Osteocyte (in vitro differentiated cells): ENCODE measurements around the gene PLCG2. TPM values are rescaled to one million over a fixed set of nuclear protein-coding genes. Genes with fewer than 3 reads are reported as not detected.
"Not testable (repeated sequence)": the region's sequence is repeated elsewhere in the genome, so short reads cannot be mapped to it uniquely, and the experiment has no call there.

Experiments used
- DNase-seq: peaks from one replicate; pipeline ENCODE4 v3.0.0; 2021; ENCODE audit warnings: mixed read lengths; ENCODE audit not compliant: unreplicated experiment; ENCODE audit errors: extremely low spot score
- H3K27ac Mint-ChIP-seq: one replicate; pipeline ENCODE4 v1.8.0; 2021; ENCODE audit warnings: mild to moderate bottlenecking, mixed read lengths; ENCODE audit not compliant: unreplicated experiment
- H3K27me3 Mint-ChIP-seq: one replicate; pipeline ENCODE4 v1.8.0; 2021; ENCODE audit warnings: mixed read lengths; ENCODE audit not compliant: unreplicated experiment
- H3K36me3 Mint-ChIP-seq: one replicate; pipeline ENCODE4 v1.8.0; 2021; ENCODE audit warnings: mixed read lengths; ENCODE audit not compliant: unreplicated experiment
- H3K4me1 Mint-ChIP-seq: one replicate; pipeline ENCODE4 v1.8.0; 2021; ENCODE audit warnings: mixed read lengths; ENCODE audit not compliant: unreplicated experiment
- H3K4me3 Mint-ChIP-seq: one replicate; pipeline ENCODE4 v1.8.0; 2021; ENCODE audit warnings: mild to moderate bottlenecking, moderate library complexity, mixed read lengths; ENCODE audit not compliant: unreplicated experiment
- H3K9me3 Mint-ChIP-seq: one replicate; pipeline ENCODE4 v1.8.0; 2021; ENCODE audit warnings: mixed read lengths; ENCODE audit not compliant: unreplicated experiment
- CTCF ChIP-seq: fragments of 200-600 bp; sonication (generic); IDR thresholded peaks from 2 replicates; pipeline ENCODE4 v1.5.0; 2021; ENCODE audit warnings: antibody characterized with exemption, mild to moderate bottlenecking, moderate library complexity
- total RNA-seq: library from RNA; stranded (reverse); gene quantifications from 2 replicates; pipeline ENCODE4 v1.2.1, GENCODE V29; 2021

The PLCG2 gene
- total RNA-seq, 1 donor from 2014 or later: not detected

DNA sequence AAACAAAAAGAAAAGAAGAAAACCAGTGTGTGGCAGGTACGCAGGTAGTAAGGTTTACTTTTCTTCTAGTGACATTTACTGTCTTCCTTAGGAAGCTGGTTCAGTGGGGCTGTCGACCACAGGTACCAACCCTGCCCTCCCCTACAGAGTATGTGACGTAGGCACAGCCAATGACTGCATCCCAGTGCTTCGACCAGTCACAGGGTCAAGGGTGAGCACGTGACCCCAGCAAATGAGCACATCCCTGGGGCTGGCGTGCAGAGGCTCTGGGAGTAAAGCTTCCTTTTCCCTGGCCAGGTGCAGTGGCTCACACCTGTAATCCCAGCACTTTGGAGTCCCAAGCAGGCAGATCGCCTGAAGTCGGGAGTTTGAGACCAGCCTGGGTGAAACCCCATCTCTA, 38.9 kb upstream of the PLCG2 start:
- Mint-ChIP-seq H3K36me3 (no peaks in the 10 kb centered on the region), H3K27ac (no peak overlapping the region), H3K4me3 (no peak overlapping the region), H3K4me1 (peaks cover 3% of the 10 kb centered on the region), H3K27me3 (peaks cover 3% of the 10 kb centered on the region), H3K9me3 (no peaks in the 10 kb centered on the region)
- DNase-seq: no peak
- no peak for TF ChIP-seq CTCF

GRCh38 chr16:81741430-81741770, 37.7 kb upstream of the PLCG2 start:
- DNase-seq, H3K27me3 Mint-ChIP-seq, H3K36me3 Mint-ChIP-seq, H3K9me3 Mint-ChIP-seq, H3K4me3 Mint-ChIP-seq, H3K27ac Mint-ChIP-seq: not testable (repeated sequence)
- H3K4me1 Mint-ChIP-seq: peaks cover 12% of the 10 kb centered on the region

GRCh38 chr16:81744385-81744784, 34.7 kb upstream of the PLCG2 start:
- Mint-ChIP-seq H3K4me3 (no peak overlapping the region), H3K27me3 (peaks cover 8% of the 10 kb centered on the region), H3K9me3 (no peaks in the 10 kb centered on the region), H3K27ac (no peak overlapping the region), H3K36me3 (no peaks in the 10 kb centered on the region), H3K4me1 (peaks cover 9% of the 10 kb centered on the region)
- no peak for TF ChIP-seq CTCF
- no peak for DNase-seq

DNA sequence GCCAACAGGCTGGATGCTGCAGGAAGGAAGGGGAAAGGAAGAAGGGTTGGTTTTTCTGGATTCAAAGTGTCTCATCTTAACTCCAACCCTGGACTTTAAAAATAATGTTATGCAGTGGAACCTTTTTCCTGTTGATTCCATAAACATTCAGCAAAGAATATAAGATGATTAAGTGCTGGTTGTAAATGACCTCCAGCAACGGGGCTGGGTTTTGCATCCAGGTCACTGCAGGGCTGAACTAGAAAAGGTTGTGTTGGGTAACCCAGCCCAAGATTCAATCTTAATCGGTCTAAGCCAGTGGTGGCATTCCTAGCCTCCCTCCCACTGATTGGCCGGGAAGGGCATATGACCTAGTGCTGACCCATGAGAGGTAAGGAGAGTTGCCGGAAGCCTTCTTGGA, 34.2 kb upstream of the PLCG2 start:
- peaks cover 13% of the 10 kb centered on the region for H3K27me3 Mint-ChIP-seq
- no peaks in the 10 kb centered on the region for H3K36me3 Mint-ChIP-seq
- H3K27ac Mint-ChIP-seq: no peak overlapping the region
- H3K4me3 Mint-ChIP-seq: no peak overlapping the region
- H3K4me1 Mint-ChIP-seq: peaks cover 9% of the 10 kb centered on the region
- no peak for TF ChIP-seq CTCF
- DNase-seq: no peak
- H3K9me3 Mint-ChIP-seq: no peaks in the 10 kb centered on the region

GRCh38 chr16:81745704-81746558, 33.2 kb upstream of the PLCG2 start:
- Mint-ChIP-seq H3K9me3 (no peaks in the 10 kb centered on the region), H3K36me3 (no peaks in the 10 kb centered on the region), H3K4me3 (peak overlapping the region; percentile 78), H3K27me3 (peaks cover 15% of the 10 kb centered on the region), H3K4me1 (peaks cover 9% of the 10 kb centered on the region), H3K27ac (peak overlapping the region; percentile 81)
- DNase-seq: peak; percentile 87
- no peak for TF ChIP-seq CTCF
